ENCODE data around the gene NALCN.

- TF ChIP-seq, protein P1, sequence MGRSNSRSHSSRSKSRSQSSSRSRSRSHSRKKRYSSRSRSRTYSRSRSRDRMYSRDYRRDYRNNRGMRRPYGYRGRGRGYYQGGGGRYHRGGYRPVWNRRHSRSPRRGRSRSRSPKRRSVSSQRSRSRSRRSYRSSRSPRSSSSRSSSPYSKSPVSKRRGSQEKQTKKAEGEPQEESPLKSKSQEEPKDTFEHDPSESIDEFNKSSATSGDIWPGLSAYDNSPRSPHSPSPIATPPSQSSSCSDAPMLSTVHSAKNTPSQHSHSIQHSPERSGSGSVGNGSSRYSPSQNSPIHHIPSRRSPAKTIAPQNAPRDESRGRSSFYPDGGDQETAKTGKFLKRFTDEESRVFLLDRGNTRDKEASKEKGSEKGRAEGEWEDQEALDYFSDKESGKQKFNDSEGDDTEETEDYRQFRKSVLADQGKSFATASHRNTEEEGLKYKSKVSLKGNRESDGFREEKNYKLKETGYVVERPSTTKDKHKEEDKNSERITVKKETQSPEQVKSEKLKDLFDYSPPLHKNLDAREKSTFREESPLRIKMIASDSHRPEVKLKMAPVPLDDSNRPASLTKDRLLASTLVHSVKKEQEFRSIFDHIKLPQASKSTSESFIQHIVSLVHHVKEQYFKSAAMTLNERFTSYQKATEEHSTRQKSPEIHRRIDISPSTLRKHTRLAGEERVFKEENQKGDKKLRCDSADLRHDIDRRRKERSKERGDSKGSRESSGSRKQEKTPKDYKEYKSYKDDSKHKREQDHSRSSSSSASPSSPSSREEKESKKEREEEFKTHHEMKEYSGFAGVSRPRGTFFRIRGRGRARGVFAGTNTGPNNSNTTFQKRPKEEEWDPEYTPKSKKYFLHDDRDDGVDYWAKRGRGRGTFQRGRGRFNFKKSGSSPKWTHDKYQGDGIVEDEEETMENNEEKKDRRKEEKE (IDR thresholded peaks at IDR 0.05) = no peak
- TF ChIP-seq CTCF (IDR thresholded peaks at IDR 0.05 in 2 of 3, conservative IDR thresholded peaks at IDR 0.05 in 1 of 3; ENCODE audit: control insufficient read depth in 2 of 3, extremely low read depth in 1 of 3, insufficient read depth in 1 of 3, low read depth in 3 of 3, low read length in 3 of 3) = no peak
- TF ChIP-seq POLR2A (IDR thresholded peaks at IDR 0.05; ENCODE audit: low read depth, low read length) = no peak
- TF ChIP-seq, protein P2, sequence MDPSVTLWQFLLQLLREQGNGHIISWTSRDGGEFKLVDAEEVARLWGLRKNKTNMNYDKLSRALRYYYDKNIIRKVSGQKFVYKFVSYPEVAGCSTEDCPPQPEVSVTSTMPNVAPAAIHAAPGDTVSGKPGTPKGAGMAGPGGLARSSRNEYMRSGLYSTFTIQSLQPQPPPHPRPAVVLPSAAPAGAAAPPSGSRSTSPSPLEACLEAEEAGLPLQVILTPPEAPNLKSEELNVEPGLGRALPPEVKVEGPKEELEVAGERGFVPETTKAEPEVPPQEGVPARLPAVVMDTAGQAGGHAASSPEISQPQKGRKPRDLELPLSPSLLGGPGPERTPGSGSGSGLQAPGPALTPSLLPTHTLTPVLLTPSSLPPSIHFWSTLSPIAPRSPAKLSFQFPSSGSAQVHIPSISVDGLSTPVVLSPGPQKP (IDR thresholded peaks at IDR 0.05; ENCODE audit: low read depth, low read length) = no peak
- TF ChIP-seq EZH2 (IDR thresholded peaks at IDR 0.05; ENCODE audit: borderline replicate concordance, control insufficient read depth, low read depth, low read length) = no peak
Measured at GRCh38 chr13:101354895-101355294, 61.4 kb downstream of the NALCN start.
